ENCODE data around the gene DND1. TPM values are rescaled to one million over a fixed set of nuclear protein-coding genes. Genes with fewer than 3 reads are reported as not detected.
"Not testable (repeated sequence)": the region's sequence is repeated elsewhere in the genome, so short reads cannot be mapped to it uniquely, and the experiment has no call there.

DND1 gene
- polyA plus RNA-seq, 3 donors: 2.3 TPM; not detected in 2

- Histone ChIP-seq H3K36me3 (replicated peaks in 1 of 2; ENCODE audit: control insufficient read depth in 1 of 2, insufficient read depth in 2 of 2, low read length in 2 of 2) (no peaks in the 10 kb centered on the region), H3K9ac (ENCODE audit: insufficient read depth, low read length, poor library complexity, severe bottlenecking) (no peak overlapping the region), H3K4me3 (replicated peaks in 1 of 3; ENCODE audit: low read depth in 2 of 3, low read length in 3 of 3) (no peak overlapping the region), H3K27ac (ENCODE audit: low read depth in 1 of 2, low read length in 2 of 2) (no peak overlapping the region), H3K4me2 (replicated peaks; ENCODE audit: extremely low read depth, low read length, poor library complexity, severe bottlenecking) (no peak overlapping the region), H3K79me2 (ENCODE audit: insufficient read depth, low read length) (no peaks in the 10 kb centered on the region), H3K27me3 (ENCODE audit: control insufficient read depth in 2 of 2, insufficient read depth in 2 of 2, low read length in 2 of 2) (peaks cover 0 to 3% of the 10 kb centered on the region in 2 donors), H3K4me1 (ENCODE audit: control insufficient read depth in 1 of 2, insufficient read depth in 2 of 2, low read length in 2 of 2) (no peaks in the 10 kb centered on the region), H2AFZ (ENCODE audit: insufficient read depth, low read depth, low read length, poor library complexity, severe bottlenecking) (no peak overlapping the region), H4K20me1 (ENCODE audit: insufficient read depth, low read length) (no peaks in the 10 kb centered on the region), H3K9me3 (replicated peaks in 1 of 2; ENCODE audit: control insufficient read depth in 1 of 2, insufficient read depth in 1 of 2, low read length in 2 of 2) (no peaks in the 10 kb centered on the region)
- Mint-ChIP-seq H3K27ac (peak overlapping the region in 2 of 7 donors; percentile 34 to 51), H3K9me3 (peaks cover 0 to 4% (median 2%) of the 10 kb centered on the region in 7 donors), H3K4me3 (no peak overlapping the region), H3K4me1 (peaks cover 2% of the 10 kb centered on the region), H3K36me3 (no peaks in the 10 kb centered on the region), H3K27me3 (ENCODE audit: low read depth in 3 of 3) (peaks cover 4 to 11% (median 7%) of the 10 kb centered on the region in 3 donors)
- no peak for TF ChIP-seq CTCF (IDR thresholded peaks at IDR 0.05)
- no peak for DNase-seq
- WGBS (ENCODE audit: insufficient coverage): 90% methylated on average over 5 of the region's 7 CpGs
- intact Hi-C loops (cut with micrococcal nuclease): loop anchor here (10.0 kb wide), 2 partner anchors 153 to 353 kb away; partner anchors contain the start of genes APBB3 (in 1 of the 2), SLC35A4 (in 1 of the 2) and SLC4A9 (in 1 of the 2)
These were observed 44.9 kb upstream of the DND1 start for GRCh38 chr5:140718266-140718592.

DNA sequence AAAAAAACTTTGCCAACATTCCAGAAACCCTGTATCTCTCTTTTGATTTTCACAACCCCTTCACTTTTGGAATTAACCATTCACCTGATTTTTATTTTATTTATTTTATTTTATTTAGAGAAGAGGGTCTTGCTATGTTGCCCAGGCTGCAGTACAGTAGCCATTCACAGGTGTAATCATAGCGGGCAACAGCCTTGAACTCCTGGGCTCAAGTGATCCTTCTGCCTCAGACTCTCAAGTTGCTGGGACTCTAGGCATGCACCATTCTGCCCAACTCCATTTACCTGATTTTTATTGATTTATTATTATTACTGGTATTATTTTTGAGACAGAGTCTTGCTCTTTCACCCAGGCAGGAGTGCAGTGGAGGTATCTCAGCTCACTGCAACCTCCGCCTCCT lies 42.9 kb upstream of the DND1 start:
- H3K4me1 Mint-ChIP-seq; H3K36me3 Mint-ChIP-seq; H3K4me3 ChIP-seq (replicated peaks in 1 of 3; ENCODE audit: low read depth in 2 of 3, low read length in 3 of 3); H3K9me3 ChIP-seq (replicated peaks in 1 of 2; ENCODE audit: control insufficient read depth in 1 of 2, insufficient read depth in 1 of 2, low read length in 2 of 2); H3K9ac ChIP-seq (ENCODE audit: insufficient read depth, low read length, poor library complexity, severe bottlenecking); H4K20me1 ChIP-seq (ENCODE audit: insufficient read depth, low read length); H3K9me3 Mint-ChIP-seq; H3K27me3 ChIP-seq (ENCODE audit: control insufficient read depth in 2 of 2, insufficient read depth in 2 of 2, low read length in 2 of 2); H3K27me3 Mint-ChIP-seq (ENCODE audit: low read depth in 3 of 3); DNase-seq; H3K27ac Mint-ChIP-seq; H3K4me3 Mint-ChIP-seq; H3K79me2 ChIP-seq (ENCODE audit: insufficient read depth, low read length); H3K4me2 ChIP-seq (replicated peaks; ENCODE audit: extremely low read depth, low read length, poor library complexity, severe bottlenecking); H2AFZ ChIP-seq (ENCODE audit: insufficient read depth, low read depth, low read length, poor library complexity, severe bottlenecking); H3K27ac ChIP-seq (ENCODE audit: low read depth in 1 of 2, low read length in 2 of 2); H3K4me1 ChIP-seq (ENCODE audit: control insufficient read depth in 1 of 2, insufficient read depth in 2 of 2, low read length in 2 of 2); H3K36me3 ChIP-seq (replicated peaks in 1 of 2; ENCODE audit: control insufficient read depth in 1 of 2, insufficient read depth in 2 of 2, low read length in 2 of 2): not testable (repeated sequence)
- intact Hi-C loops (cut with micrococcal nuclease): loop anchor here (10.0 kb wide), 2 partner anchors 151 to 351 kb away; partner anchors contain the start of genes APBB3 (in 1 of the 2), SLC35A4 (in 1 of the 2) and SLC4A9 (in 1 of the 2)
- WGBS (ENCODE audit: insufficient coverage): no CpG with 5 or more reads among the region's 2 CpGs

All from CD14-positive monocyte (primary cell).